HG03432 (cell line): ENCODE data around the gene DMBT1.

Source experiments
- ATAC-seq: cut with Tn5 transposase; IDR thresholded peaks from one replicate; pipeline ENCODE4 v1.9.1; 2021; ENCODE audit warnings: mild to moderate bottlenecking, moderate library complexity; ENCODE audit not compliant: unreplicated experiment

DMBT1 gene

GRCh38 chr10:122560279-122560804, at the start of gene DMBT1:
Gene DMBT1 (plus strand): TSS chr10:122560754. CDS start chr10:122560771, 17 bp downstream.
- ATAC-seq: no peak

GRCh38 chr10:122513053-122513452, 47.5 kb upstream of the DMBT1 start:
- no peak for ATAC-seq

- ATAC-seq: no peak
These were observed 46.3 kb upstream of the DMBT1 start for GRCh38 chr10:122514045-122514840.

GRCh38 chr10:122515022-122515424, 45.5 kb upstream of the DMBT1 start:
- no peak for ATAC-seq

- ATAC-seq: peak; percentile 69
These were observed 44.8 kb upstream of the DMBT1 start for GRCh38 chr10:122515588-122516231.

- no peak for ATAC-seq
These were observed 43.8 kb upstream of the DMBT1 start for GRCh38 chr10:122516734-122517133.

GRCh38 chr10:122519144-122519543, 41.4 kb upstream of the DMBT1 start:
- ATAC-seq: no peak

- no peak for ATAC-seq
These were observed 40.7 kb upstream of the DMBT1 start for GRCh38 chr10:122519873-122520272.

- ATAC-seq: no peak
These were observed 39.5 kb upstream of the DMBT1 start for GRCh38 chr10:122521011-122521410.

- ATAC-seq: no peak
These were observed 35.7 kb upstream of the DMBT1 start for GRCh38 chr10:122524811-122525210.

- no peak for ATAC-seq
These were observed 34.8 kb upstream of the DMBT1 start for GRCh38 chr10:122525788-122526187.

- ATAC-seq: no peak
These were observed 33.7 kb upstream of the DMBT1 start for GRCh38 chr10:122526892-122527291.

GRCh38 chr10:122530177-122530576, 30.4 kb upstream of the DMBT1 start:
- no peak for ATAC-seq

GRCh38 chr10:122531261-122531660, 29.3 kb upstream of the DMBT1 start:
- ATAC-seq: no peak

GRCh38 chr10:122531939-122532338, 28.6 kb upstream of the DMBT1 start:
- no peak for ATAC-seq

- ATAC-seq: no peak
These were observed 27.8 kb upstream of the DMBT1 start for GRCh38 chr10:122532601-122533296.

- ATAC-seq: no peak
These were observed 23.0 kb upstream of the DMBT1 start for GRCh38 chr10:122537545-122537944.

- no peak for ATAC-seq
These were observed 19.0 kb upstream of the DMBT1 start for GRCh38 chr10:122541541-122542002.

- ATAC-seq: no peak
These were observed 16.7 kb upstream of the DMBT1 start for GRCh38 chr10:122543676-122544445.

- no peak for ATAC-seq
These were observed 16.1 kb upstream of the DMBT1 start for GRCh38 chr10:122544493-122544892.

- no peak for ATAC-seq
These were observed 14.3 kb upstream of the DMBT1 start for GRCh38 chr10:122546242-122546641.
